Coronary artery (tissue), 2 donors: ENCODE results near the gene PJA1.

Experiments used
- DNase-seq: peaks from one replicate; pipeline ENCODE4 v3.0.0-alpha.2; 2017; ENCODE audit warnings: low spot score
- H3K27ac ChIP-seq, 2 donors: fragments of 200-600 bp; sonication (generic); one replicate each; pipeline ENCODE4 v1.5.1; 2016 to 2019
- H3K4me3 ChIP-seq: fragments of 200-600 bp; sonication (generic); 2 replicates; pipeline ENCODE4 v1.5.1; 2016; ENCODE audit warnings: mild to moderate bottlenecking, moderate library complexity
- TF ChIP-seq, protein P1 (sequence below): fragments of 200-600 bp; sonication (generic); IDR thresholded peaks from one replicate; pipeline ENCODE4 v1.5.1; 2019; ENCODE audit warnings: antibody characterized with exemption

The PJA1 gene

DNA sequence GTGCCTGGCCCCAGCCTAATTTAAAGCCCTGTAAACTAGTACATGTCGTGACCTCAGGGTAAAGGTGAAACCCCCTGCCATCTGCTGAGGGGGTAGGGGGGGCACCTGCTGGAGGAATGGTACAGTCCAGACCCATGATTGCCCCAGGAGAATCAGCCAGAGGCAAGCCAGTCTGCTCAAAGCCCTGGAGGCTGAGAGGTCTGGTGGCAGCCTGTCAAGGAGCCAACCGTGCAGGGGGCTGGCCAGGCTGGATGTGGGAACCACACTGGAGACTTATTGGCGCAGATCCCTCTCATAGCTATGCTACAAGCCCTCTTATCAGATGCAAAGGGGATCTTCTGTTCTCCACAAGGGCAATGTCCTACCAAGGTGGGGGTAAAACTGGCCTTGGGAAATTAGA lies 31.4 kb upstream of the PJA1 start:
- TF ChIP-seq, protein P1, sequence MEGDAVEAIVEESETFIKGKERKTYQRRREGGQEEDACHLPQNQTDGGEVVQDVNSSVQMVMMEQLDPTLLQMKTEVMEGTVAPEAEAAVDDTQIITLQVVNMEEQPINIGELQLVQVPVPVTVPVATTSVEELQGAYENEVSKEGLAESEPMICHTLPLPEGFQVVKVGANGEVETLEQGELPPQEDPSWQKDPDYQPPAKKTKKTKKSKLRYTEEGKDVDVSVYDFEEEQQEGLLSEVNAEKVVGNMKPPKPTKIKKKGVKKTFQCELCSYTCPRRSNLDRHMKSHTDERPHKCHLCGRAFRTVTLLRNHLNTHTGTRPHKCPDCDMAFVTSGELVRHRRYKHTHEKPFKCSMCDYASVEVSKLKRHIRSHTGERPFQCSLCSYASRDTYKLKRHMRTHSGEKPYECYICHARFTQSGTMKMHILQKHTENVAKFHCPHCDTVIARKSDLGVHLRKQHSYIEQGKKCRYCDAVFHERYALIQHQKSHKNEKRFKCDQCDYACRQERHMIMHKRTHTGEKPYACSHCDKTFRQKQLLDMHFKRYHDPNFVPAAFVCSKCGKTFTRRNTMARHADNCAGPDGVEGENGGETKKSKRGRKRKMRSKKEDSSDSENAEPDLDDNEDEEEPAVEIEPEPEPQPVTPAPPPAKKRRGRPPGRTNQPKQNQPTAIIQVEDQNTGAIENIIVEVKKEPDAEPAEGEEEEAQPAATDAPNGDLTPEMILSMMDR: no peak
- Histone ChIP-seq H3K27ac (no peak overlapping the region), H3K4me3 (no peak overlapping the region)
- DNase-seq: no peak

DNA sequence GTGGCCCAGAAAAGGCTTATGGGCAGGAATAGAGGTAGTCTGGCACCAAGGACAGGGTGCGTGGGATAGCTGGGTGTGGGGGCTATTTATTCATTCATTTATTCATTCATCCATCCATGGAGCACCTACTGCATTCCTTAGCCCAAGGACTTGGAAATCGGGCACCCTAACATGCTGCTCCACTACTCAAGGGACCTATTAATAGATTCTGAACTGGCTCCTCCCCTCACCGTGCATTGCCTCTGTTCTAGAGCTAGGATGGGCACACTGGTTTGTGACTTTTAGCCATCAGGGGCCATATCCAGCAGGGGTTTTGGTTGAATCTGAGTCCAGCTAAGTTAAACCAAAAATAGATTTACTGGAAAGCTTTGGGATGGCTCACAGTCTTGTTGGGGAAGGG lies 30.6 kb upstream of the PJA1 start:
- no peak overlapping the region for H3K27ac ChIP-seq
- DNase-seq: no peak
- no peak overlapping the region for H3K4me3 ChIP-seq
- TF ChIP-seq, protein P1: no peak

DNA sequence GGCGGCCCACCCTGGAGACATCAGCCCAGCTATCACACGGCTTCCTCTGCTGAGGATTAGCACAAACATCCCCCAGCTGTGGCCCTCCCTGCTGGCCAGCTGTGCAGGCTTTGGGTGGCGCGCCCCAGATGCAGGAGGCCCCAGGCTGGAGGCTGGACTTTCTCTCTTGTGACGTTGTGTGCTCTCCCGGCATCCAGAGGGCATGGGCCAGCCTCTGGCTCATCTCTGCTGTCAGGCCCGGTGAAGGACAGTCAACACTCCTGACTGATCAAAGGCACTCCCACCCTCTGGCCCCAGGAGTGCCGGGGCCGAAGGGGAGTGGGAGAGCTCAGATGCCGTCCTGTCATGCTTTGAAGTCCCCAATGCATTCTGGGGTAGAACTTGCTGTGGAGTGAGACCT lies 29.9 kb upstream of the PJA1 start:
- Histone ChIP-seq H3K27ac (no peak overlapping the region), H3K4me3 (no peak overlapping the region)
- TF ChIP-seq, protein P1: no peak
- DNase-seq: no peak

DNA sequence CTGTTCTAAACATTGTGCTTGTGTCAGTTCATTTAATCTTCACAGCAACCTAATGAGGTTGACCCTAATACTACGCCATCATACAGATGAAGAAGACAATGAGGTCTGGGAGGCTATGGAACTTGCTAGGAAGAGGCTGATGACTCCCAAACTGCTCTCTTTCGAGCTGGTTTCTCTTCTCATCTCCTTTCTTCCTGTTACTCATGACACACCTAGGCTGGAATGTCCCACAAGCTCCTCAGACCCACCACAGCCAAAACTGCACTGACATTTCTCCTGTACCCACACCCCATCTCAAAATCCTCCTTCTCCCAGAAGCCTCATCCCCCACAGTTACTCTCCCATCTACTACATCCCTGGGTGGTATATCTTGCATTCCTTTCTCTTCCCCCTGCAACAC lies 27.4 kb upstream of the PJA1 start:
- H3K4me3 ChIP-seq: no peak overlapping the region
- TF ChIP-seq, protein P1: no peak
- no peak overlapping the region for H3K27ac ChIP-seq
- no peak for DNase-seq

DNA sequence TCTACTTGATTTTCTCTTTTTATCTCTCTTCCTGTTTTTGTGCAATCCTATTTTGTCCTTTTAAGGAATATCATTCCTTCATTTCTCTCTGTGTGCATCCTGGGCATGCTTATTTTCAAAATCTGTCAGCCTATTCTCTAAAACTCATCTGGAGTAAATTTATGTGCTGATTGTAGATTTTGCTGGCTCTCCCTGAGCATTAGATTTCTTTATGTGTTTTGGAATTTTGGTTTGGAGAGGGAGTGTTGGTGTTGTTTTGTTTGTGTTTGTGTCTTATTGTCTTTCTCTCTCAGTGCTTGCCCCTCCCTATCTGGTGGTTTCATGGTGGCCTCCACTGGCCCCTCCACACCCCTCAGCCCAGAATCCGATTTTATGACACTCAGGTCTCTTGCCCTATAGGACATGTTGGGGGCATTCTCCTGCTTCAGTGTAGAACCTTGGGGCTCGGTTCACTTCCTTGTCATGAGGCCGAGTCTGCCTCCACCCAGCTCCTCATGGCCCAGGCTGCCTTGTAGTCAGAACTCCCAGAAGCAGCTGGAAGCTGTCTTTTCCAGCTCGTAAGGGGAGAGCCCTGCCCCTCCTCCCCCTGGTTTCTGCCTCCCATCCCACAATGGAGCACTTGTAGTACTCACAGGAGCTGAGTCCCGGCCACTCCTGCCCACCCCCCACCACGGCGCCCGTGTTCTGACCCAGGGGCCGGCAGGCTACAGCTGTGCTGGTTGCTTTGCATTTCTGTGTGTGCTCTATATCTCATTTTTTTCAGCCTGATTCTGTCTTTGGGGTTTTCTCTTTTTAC lies 24.5 kb upstream of the PJA1 start:
- peak; percentile 46 for DNase-seq
- Histone ChIP-seq H3K4me3 (no peak overlapping the region), H3K27ac (no peak overlapping the region)
- TF ChIP-seq, protein P1: no peak

DNA sequence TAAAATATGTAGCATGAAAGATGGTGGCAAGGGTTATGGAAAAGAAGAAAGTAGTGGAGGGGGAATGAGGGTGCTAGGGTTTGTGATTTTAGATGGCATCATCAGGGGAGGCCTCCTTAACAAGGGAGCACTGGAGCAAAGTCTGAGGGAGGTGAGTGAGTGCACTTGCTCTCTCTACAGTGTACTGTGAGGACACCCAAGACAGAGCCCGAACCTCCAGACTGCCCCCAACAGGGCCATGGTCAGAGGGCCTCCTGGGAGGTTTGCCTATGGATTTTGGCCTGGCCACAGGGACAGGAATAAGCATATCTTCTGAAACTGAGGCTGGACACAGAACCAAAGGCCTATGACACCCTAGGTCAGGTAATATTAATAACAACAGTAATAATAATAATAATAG lies 21.4 kb upstream of the PJA1 start:
- DNase-seq: peak; percentile 33
- TF ChIP-seq, protein P1: no peak
- no peak overlapping the region for H3K27ac ChIP-seq
- no peak overlapping the region for H3K4me3 ChIP-seq

DNA sequence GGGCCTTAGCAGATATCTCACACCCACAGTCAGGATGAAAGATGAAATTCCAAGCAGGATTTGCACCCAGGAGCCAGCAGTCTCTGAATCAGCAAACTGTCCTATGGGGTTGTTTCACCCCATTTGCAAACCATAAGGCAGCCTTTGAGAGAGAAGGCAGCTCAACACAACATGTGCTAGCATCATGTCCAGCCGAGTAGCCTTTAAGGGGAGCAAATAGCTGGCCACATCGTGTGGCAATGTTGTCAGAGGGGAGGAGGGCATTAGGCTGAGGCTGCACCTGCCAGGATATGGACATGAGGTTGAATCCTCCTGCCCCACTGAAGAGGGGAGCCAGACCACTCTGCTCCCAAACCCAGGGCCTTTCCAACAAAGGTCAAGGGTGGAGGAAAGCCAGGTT lies 20.6 kb upstream of the PJA1 start:
- TF ChIP-seq, protein P1: no peak
- peak; percentile 36 for DNase-seq
- H3K4me3 ChIP-seq: no peak overlapping the region
- no peak overlapping the region for H3K27ac ChIP-seq
